Measurements from ENCODE around the gene TRIM45.

DNA sequence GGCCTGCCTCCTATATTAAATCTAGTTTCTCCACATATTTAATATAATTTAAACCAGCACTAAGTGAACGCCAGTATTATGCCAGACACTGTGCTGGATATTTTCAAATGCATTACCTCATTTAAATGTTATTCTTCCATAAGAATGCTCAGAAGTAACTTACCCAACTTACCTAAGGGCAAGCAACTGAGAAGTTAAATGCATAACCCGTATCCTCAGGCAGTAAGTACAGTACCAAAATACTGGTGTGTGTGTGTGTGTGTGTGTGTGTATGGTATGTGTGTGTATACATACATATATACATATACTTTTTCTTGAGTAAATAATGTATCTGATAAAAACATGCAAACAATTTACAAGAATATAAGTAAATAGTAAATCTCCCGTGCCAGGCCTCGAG is 9.0 kb upstream of the TRIM45 start:
- TF ChIP-seq EZH2 (IDR thresholded peaks at IDR 0.05; ENCODE audit: insufficient read depth, low read length) (no peak), CTCF (IDR thresholded peaks at IDR 0.05; ENCODE audit: insufficient read depth, low read depth, low read length) (no peak)

Data from astrocyte (in vitro differentiated cells and primary cell).